Suppressor macrophage treated with lipopolysaccharide for 1 hour (primary cell): ENCODE measurements around the gene FAM135A.
"Not testable (repeated sequence)": the region's sequence is repeated elsewhere in the genome, so short reads cannot be mapped to it uniquely, and the experiment has no call there.

Source experiments
- DNase-seq, 3 donors: peaks; one replicate each; pipeline ENCODE4 v3.0.0-alpha.2; 2020 to 2022

The FAM135A gene

GRCh38 chr6:70470016-70470415 lies 56.7 kb downstream of the FAM135A start:
- DNase-seq, result no peak

DNA sequence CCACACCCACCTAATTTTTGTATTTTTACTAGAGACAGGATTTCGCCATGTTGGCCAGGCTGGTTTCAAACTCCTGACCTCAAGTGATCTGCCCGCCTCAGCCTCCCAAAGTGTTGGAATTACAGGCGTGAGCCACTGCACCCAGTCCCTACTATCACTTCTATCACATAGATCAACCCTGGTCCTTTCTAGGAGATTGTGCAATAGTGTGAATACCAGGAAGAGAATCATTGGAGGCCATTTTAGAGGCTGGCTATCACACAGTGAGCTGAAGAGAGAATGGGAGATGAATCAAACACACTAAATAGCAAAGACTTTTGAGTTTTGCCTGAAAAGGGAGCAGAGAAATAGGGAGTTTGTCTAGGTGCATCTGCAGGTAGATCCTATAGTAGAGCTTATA lies 57.2 kb downstream of the FAM135A start:
- peak in 1 of 3 donors; percentile 9 for DNase-seq

GRCh38 chr6:70474751-70475150 lies 61.4 kb downstream of the FAM135A start:
- DNase-seq, result peak in 1 of 3 donors; percentile 16

- no peak for DNase-seq
Observed at GRCh38 chr6:70479236-70479635, 65.9 kb downstream of the FAM135A start.

- not testable (repeated sequence) for DNase-seq
Observed at GRCh38 chr6:70486638-70487037, 73.3 kb downstream of the FAM135A start.

DNA sequence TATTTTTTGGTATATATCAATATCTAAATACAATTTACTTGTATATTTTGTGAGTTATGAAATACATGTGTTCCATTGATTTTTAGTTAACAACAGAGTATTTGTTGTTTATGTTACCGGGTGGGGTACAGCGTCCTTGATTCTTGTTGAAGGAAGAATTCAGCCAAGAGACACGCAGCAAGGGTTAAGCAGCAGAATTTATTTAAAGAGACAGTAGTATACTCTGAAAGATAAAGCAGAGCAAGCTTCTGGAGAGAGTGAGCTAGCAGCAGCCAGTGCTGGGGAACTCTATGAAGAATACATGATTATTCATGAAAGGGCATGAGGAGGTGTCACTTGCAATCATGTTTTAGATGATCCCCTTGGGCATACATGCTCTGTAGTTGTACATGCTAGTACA lies 76.1 kb downstream of the FAM135A start:
- DNase-seq, result no peak

- DNase-seq, result no peak
Observed at GRCh38 chr6:70494833-70495232, 81.5 kb downstream of the FAM135A start.

DNA sequence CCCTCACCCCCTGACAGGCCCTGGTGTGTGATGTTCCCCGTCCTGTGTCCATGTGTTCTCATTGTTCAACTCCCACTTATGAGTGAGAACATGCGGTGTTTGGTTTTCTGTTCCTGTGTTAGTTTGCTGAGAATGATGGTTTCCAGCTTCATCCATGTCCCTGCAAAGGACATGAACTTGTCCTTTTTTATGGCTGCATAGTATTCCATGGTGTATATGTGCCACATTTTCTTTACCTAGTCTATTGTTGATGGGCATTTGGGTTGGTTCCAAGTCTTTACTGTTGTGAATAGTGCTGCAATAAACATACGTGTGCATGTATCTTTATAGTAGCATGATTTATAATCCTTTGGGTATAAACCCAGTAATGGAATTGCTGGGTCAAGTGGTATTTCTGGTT lies 82.5 kb downstream of the FAM135A start:
- DNase-seq, result not testable (repeated sequence)

GRCh38 chr6:70502484-70502883 lies 89.2 kb downstream of the FAM135A start:
- DNase-seq, result no peak

- DNase-seq, result no peak
Observed at GRCh38 chr6:70503813-70504465, 90.6 kb downstream of the FAM135A start.

DNA sequence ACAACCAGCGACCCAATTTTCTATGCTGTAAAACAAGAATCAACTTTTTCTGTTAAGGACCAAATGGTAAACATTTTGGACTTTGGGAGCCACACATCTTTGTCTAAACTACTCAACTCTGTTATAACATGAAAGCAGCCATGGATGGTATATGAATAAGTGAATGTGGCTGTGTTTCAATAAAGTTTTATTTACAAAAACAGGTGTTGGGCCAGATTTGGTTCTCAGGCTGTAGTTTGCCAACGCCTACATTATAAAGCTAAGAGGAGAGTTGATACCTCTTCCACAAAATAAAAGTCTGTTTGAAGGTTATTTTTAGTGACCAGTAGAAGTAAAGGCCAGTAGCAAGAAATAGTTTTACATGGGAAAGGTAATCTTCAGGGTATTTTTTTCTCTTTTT lies 93.0 kb downstream of the FAM135A start:
- DNase-seq, result no peak

DNA sequence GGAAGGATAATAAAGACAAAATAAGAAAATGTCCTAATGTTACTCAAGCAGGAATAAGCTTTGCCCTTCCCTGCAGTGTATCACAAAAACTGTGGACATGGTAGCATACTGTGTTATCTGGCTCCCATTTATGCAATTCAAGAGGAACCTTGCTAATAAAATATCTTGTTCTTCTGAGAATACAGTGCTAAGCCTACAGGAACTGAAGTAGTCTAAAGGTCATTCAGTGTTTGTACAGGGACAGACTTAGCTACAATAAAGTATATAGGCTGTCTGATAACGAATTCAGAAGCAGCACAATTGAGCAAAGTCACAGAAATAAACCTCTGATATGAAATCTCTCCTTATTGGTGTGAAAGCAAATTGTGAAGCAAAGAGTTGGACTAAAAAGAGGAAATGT lies 93.9 kb downstream of the FAM135A start:
- DNase-seq, result no peak

DNA sequence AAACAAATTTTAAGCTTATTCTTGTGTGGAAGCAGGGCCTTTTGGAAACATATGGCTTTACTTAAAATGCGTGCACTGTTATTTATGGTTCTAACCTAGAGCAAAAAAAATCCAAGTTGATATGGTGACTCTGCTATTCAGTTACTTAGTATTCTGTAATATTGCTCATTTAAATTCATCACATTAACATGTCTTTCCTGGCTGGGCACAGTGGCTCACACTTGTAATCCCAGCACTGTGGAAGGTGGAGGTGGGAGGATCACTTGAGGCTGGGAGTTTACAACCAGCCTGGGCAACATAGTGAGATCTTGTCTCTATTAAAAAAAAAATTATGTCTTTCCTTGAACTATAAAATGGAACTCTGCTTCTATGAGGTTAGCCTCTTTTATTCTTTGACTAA lies 95.6 kb downstream of the FAM135A start:
- no peak for DNase-seq

- no peak for DNase-seq
Observed at GRCh38 chr6:70510600-70510999, 97.3 kb downstream of the FAM135A start.

- DNase-seq, result no peak
Observed at GRCh38 chr6:70518723-70519122, 105.4 kb downstream of the FAM135A start.

- DNase-seq, result peak; percentile 11 to 36 (median 33)
Observed at GRCh38 chr6:70520575-70520974, 107.3 kb downstream of the FAM135A start.

DNA sequence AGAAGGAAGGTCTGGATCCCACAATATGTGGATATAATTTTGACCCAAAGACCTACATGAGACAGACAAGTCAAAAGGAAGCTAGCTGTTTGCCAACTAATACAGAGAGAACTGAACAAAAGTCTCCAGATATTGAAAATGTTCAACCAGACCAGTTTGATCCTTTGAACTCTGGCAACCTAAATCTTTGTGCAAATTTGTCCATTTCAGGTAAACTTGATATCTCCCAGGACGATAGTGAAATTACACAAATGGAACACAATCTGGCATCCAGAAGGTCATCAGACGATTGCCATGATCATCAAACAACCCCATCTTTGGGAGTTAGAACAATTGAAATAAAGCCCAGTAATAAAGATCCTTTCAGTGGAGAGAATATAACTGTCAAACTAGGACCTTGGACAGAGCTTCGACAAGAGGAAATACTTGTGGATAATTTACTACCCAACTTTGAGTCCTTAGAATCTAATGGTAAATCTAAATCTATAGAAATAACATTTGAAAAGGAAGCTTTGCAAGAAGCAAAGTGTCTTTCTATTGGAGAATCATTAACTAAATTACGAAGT lies 111.5 kb downstream of the FAM135A start:
- no peak for DNase-seq

DNA sequence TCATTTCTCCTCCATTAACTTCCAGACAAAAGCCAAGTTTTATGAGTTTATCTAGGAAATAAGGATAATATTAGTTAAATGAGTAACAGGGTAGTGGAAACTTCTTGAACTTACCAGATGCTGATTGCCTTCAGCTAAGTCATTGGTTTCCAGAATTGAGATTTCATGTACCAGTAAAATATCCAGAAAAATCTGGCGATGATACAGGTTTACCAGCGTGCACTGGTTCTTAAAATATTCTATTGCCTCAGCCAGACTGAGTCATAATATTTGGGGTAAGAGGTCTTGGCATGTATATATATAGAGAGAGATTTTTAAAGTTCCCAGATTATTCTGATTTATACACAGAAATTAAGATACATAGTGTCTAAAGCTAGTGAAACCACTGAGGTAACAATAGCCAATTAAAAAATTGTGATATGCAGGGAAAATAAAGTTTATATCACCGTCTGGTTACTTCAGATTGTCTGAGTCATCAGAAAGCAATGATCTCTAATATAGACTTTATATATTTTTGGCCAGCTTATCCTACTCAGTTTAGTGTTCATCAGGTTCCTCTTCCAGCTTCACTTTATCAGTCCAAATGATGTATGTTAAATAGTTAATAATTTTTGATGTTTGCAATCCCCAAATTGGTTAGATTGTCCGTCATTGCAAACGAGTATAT lies 113.9 kb downstream of the FAM135A start:
- no peak for DNase-seq

DNA sequence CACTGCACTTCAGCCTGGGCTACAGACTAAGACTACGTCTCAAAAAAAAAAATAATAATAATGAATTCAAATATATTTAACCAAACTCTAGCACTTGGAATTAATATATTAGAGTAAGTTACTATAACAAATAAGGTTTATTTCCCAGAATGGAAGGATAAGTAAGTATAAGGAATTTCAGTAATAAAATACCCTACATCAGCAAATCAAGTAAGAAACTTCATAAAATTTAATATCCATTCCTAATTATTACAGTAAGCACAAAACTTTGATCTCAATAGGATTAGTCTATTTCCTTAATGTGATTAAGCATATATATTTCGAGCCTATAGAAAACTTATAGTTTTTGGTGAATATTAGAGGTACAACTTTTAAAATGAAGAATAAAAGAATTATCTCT lies 116.7 kb downstream of the FAM135A start:
- no peak for DNase-seq

- no peak for DNase-seq
Observed at GRCh38 chr6:70531133-70531532, 117.8 kb downstream of the FAM135A start.

DNA sequence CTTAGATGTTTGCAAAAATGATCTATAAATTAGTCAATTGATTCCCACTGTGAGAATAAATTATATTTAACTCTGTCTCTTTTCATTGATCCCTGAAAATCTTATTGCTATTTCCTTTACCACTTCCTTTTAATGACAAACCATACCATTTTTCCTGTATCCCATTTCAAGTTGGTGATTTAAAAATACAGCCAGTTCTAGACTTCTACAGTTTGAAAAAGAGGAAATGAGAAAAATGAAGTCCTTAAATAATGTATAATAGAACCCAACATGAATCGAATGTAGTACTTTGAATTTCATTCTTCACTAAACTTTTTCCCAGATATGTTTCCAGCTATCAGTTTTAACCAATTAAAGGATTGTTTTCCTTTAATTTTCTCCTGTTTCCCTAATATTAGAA lies 124.0 kb downstream of the FAM135A start:
- DNase-seq, result peak in 2 of 3 donors; percentile 35 to 38

DNA sequence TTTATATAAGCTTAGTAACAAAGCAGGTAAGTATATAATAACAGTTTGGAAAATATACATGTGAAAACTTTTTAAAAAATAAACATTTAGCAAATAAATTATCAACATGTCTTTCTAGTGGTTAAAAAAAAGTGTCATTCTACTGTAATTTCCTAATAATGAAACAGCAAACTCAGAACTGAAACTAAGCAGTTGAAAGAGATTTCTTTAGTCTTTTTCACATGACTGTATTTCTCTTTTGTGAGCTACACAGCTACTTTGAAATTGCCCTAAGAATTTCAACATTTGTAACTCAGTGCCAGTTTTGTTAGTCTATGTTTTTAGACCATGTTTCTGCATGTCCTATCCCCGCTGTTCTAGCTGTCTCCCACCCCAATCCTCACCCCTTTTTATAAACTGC lies 125.1 kb downstream of the FAM135A start:
- peak; percentile 46 to 87 (median 83) for DNase-seq

DNA sequence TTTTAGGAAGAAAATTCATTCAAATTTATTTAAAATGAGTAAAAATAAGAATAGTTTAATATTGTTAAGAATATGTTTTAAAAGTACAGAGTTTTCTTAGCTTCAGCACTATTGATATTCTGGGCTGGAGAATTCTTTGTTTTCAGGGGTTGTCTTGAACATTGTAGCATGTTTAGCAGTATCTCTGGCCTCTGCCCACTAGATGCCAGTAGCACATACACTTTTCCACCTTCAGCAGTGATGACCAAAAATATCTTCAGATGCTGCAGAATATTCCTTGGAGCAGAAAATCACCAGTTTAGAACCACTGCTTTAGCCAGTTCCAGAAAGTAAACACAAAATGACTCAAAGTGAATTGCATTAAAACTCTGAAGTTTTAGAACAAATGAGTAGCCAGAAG lies 134.0 kb downstream of the FAM135A start:
- DNase-seq, result no peak

GRCh38 chr6:70547905-70548304 lies 134.6 kb downstream of the FAM135A start:
- DNase-seq, result no peak
